HG03565 (cell line): ENCODE results near the gene APPBP2.
A peak's percentile ranks its signal among the peaks of the same experiment; 100 is the strongest.
"Not testable (repeated sequence)": the region's sequence is repeated elsewhere in the genome, so short reads cannot be mapped to it uniquely, and the experiment has no call there.

Source experiments
- ATAC-seq: cut with Tn5 transposase; IDR thresholded peaks from one replicate; pipeline ENCODE4 v1.9.1; 2021; ENCODE audit warnings: mild to moderate bottlenecking, moderate library complexity; ENCODE audit not compliant: unreplicated experiment

Gene APPBP2

DNA sequence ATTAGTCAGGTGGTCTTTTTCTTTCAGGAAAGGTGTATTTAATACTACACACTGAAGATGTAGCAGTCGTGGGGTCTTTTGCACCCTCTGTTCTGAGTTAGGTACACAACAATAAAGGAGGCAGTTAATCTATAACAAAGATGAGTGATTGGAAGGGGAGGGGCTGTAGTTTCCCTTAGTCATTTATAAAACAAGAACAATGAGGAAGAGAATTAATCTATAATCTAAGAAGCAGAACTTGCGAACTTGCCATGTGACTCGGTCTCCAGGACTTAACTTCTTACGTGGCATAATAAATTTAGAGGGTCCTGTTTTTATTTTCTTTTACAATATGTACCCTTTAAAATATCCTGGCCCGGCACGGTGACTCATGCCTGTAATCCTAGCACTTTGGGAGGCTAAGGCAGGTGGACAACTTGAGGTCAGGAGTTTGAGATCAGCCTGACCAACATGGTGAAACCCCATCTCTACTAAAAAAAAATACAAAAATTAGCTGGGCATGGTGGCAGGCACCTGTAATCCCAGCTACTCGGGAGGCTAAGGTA is 8.6 kb upstream of the APPBP2 start:
- ATAC-seq = no peak

DNA sequence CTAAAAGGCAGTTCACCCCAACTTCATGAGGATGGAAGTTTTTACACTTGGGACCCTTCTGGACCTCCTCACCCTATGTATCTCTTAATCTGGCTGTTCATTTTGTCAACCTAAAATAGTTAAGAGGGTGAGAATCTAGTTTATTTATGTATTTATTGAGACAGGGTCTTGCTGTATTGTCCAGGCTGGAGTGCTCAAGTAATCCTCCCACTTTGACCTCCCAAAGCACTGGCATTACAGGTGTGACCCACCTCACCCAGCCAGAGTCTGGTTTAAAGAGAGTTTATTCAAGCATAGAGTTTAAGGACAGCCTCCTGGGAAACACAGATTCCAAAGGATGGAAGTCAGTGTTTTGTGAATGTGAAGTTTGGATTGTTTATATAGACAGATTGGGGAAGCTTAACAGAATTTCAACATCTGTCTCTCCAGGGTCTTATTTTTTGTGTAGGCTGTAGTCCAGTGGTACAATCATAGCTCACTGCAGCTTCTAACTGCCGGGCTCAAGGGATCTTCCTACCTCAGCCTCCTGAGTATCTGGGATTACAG is 8.0 kb upstream of the APPBP2 start:
- no peak for ATAC-seq

DNA sequence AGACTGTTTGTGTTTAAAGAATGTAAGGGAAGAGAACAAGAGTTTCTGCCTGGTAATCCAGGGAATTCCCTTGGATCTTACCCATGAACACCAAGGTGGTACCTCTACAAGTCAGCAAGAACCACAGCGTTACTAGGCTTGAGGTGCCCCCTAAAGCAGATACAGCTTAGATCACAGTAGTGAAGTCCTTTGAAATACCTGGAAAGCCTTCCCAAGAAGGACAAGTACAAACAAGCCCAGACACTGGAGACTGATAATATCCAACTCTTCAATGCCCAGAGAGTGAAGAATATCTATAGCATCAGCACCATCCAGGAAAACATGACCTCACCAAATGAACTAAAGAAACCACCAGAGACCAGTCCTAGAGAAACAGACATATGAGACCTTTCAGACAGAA is 3.8 kb upstream of the APPBP2 start:
- ATAC-seq = no peak

DNA sequence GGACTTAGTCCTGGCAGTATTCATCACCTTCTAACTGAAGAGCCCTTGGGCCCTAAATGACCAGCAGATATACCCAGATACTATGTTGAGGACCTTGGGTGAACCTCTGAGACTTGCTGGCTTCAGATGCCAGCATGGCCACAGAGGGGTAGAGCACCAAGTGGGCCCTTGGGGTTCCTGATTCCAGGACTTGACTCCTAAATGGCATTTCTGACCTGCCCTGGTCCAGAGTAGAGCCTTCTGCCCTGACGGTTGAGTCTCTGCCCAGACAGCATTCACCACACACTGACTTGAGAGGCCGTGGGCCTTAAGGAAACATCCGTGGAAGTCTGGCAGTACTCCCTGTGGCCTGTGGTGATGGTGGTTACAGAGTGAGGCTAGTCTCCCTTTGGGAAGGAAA is 2.8 kb upstream of the APPBP2 start:
- ATAC-seq = no peak

DNA sequence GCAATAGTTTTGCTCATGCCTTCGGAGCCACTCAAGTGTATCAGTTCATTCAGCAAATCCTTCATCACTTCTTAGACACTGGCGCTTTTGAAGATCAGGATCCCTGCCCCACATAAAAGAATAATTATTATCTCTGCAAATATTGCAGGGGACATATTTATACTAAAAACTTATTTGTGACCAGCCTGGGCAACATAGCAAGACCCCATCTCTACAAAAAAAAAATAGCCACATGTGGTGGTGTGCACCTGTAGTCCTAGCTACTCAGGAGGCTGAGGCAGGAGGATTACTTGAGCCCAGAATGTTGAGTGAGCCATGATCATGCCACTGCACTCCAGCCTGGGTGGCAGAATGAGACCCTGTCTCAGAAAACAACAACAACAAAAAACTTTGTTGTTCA is 1.7 kb upstream of the APPBP2 start:
- no peak for ATAC-seq

DNA sequence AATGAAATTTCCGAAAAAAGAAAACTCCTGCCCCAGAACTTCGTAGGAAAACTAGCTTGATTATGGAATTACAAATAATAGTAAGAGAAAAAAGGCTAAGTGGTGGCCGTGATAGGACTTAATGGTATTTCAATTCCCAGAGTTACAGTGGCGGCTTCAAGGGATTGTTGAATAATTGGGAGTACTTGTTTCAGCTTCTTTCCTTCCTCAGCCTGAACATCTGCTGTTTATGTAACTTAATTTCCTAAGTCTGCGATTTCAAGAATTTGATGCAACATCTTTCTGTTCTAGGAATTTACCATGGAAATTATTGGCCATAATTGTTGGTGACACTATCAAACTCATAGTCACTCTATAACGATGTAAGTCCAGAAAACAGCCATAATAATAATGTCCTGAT is 684 bp upstream of the APPBP2 start:
- ATAC-seq = no peak

DNA sequence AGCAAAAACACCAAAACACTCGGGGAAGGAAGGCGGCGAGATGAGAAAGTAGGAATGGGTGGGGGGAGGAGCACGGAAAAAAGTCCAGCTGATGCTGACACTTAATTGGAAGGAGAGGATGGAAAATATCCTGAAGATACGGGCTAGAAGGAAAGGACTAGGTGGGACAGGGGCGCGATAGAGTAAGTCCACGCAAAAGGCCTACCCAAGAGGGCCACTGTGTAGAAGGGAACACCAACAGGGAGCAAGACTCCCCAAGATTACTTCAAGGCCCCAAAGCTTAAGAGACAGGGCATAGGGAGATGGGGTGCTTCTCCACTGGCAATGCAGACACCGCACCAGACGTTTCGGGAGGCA is 736 bp downstream of the APPBP2 start:
- ATAC-seq = peak; percentile 10

DNA sequence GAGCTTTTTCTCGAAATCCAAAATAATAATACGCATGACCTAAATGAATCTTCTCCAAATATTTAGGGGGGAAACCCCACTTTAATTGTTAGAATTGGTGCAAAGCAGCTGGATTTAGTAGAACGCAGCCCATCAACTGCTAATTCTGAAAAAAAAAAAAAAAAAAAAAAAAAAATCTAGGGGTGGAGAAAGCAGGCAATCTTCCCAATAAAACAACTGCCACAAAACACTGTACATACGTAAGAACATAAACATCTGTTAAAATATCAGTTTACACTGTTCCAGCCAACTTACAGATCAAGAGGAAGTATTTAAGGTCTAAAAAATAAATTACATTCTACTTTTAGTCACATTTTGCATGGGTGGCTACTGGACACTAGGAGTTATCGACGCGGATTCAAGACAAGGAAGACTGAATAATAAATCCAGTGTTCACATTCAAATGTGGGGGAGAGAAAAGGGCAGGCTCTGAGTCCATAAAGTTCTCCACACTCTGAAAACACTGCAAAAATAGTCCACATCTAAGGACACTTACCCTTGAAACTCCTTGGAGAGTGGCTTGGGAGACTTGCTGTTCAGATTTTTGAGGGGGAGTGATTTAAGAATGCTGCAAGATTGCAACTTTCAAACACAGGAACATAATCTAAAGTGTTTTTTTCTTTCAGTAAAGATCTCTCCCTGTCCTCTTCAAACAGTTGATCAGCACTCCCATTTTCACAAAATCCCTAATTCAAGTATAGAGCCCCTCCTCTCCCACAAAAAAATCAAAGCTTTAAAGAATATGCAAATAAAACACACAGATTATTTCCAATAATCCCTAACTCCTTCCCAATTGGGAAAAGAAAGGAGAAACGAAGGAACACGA is 1.3 kb downstream of the APPBP2 start:
- no peak for ATAC-seq

DNA sequence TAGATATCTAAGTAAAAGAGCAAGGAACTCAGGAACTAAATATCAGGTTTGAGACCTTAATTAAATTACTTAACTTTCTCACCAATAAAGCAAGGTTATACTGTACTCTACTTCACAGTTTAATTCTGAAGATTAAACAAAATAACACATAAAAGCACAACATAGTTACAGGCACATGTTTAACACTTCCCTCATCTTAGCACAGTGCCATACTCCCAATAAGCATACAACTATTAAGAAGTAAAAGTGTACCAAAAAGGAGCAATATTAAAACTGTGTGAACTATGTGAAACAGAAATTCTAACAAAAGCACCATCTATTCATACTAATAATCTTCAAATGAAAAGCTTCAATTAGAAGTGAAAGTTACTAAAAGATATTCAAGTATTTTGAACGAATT is 2.2 kb downstream of the APPBP2 start:
- no peak for ATAC-seq

DNA sequence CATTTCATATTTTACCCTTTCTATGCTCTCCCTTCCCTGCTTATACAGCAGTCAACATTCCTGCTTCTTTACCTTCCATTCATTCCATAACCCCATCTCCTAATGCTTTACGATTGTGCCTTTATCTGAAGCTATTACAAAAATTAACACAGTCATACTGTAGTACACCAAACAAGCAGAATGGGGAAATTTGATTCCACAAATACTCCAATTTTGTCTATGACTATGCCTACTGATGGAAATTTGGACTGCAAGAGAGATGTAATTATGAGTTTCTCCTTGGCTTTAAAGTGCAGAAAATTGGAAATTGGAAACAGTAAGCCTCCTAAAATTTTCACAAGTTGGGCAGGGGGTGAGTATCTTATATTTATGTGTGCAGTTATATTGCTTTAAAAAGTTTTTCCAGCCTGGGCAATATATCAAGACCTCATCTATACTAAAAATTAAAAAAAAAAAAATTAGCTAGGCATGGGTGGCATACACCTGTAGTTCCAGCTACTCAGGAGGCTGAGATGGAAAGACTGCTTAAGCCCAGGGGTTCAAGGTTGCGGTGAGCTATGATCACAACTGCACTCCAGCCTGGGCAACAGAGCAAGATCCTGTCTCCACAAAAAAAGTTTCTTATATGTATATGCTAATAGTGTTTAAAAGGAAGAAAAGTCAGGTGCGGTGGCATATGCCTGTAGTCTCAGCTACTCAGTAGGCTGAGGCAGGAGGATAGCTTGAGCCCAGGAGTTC is 3.0 kb downstream of the APPBP2 start:
- ATAC-seq = no peak

DNA sequence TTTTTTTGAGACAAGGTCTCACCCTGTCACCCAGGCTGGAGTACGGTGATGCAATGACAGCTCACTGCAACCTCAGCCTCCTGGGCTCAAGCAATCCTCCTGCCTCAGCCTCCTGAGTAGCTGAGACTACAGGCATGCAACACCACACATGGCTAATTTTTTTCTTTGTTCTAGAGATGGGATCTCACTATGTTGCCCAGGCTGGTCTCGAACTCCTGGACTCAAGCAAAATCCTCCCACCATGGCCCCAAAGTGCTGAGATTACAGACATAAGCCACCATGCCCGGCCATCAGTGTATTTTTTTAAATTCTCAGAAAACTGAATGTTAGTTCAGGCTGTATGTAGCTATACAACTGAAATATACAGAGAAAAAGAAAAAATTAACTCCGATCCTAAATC is 6.2 kb downstream of the APPBP2 start:
- ATAC-seq = no peak

DNA sequence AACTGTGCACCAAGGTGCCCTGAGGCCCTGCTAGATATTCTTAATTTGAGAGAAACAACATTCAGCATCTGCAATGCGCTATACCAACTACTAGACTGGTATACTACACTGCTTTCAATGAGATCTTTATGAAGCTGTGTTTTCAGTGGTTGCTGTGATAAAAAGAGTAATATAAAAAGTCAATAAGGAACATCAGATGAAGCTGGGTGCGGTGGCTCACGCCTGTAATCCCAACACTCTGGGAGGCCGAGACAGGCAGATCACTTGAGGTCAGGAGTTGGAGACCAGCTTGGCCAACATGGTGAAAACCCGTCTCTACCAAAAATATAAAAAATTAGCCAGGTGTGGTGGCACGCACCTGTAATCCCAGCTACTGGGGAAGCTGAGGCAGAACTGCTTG is 10.4 kb downstream of the APPBP2 start:
- ATAC-seq = not testable (repeated sequence)

DNA sequence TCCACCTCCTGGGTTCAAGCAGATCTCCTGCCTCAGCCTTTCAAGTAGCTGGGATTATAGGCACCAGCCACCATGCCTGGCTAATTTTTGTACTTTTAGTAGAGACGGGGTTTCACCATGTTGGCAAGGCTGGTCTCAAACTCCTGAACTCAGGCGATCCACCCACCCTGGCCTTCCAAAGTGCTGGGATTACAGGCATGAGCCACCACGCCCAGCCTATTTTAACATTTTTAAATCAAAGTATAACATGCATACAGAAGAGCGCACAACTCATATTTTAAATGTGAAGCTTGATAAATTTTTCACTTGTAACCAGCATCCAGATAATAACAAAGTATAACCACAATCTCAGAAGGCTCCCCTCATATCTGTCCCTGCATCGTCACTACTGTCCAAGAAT is 10.8 kb downstream of the APPBP2 start:
- not testable (repeated sequence) for ATAC-seq

DNA sequence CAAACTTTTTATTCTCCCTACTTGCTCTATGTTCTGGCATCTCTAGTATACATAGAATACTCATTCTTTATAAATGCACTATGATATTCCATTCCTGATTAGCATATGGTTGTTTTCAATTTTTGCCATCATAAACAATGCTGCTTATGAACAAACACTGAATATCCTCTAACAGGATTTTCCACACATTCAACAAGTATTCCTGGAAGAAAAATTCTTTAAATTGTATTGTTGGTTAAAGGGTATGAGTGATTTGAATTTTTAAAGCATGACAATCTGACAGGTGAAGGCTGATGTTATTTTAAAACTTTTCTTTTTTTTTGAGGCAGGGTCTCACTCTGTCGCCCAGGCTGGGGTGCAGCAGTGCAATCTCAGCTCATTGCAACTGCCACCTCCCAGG is 11.5 kb downstream of the APPBP2 start:
- no peak for ATAC-seq

DNA sequence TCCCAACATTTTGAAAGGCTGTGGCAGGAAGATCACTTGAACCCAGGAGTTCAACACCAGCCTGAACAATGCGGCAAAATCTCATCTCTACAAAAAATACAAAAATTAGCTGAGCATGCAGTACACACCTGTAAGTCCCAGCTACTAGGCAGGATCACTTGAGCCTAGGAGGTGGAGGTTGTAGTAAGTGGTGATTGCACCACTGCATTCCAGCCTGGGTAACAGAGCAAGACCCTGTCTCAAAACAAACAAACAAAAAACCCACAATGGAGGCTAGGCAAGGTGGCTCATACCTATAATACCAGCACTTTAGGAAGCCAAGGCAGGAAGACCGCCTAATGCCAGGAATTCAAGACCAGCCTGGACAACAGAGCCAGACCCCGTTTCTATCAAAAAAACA is 12.0 kb downstream of the APPBP2 start:
- ATAC-seq = no peak

DNA sequence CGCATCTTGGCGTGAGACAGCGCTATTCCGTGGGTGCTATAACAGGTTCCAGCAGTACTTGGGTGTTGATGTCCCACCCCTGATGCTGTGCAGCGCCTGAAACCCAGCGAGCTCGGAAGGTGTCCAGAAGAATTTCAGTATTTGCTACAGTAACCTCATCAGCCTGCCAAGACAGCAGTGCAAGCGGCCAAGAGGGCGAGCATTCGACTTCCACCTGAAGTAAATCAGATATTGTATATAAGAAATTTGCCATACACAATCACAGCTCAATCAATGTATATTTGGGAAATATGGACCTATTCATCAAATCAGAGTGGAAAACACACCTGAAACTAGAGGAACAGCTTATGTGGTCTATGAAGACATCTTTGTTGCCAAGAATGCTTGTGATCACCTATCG is 13.0 kb downstream of the APPBP2 start:
- ATAC-seq = no peak

DNA sequence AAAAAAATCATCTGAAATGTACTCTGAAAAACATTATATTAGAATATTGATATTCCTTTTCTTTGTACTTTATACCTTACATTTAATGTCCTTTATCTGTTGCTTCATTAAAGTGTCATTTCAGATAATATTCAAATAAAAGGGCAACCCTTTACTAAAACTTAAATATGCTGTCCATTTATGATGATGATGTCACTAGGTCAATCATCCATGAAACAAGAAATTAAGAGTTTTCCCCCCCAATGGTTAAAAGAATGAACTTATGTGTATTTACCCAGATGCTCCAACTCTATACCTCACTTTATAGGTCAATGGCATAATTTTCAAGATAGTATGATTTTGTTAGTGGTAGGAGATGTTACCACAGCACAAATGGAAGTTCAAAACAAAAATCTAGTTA is 15.3 kb downstream of the APPBP2 start:
- ATAC-seq = no peak

DNA sequence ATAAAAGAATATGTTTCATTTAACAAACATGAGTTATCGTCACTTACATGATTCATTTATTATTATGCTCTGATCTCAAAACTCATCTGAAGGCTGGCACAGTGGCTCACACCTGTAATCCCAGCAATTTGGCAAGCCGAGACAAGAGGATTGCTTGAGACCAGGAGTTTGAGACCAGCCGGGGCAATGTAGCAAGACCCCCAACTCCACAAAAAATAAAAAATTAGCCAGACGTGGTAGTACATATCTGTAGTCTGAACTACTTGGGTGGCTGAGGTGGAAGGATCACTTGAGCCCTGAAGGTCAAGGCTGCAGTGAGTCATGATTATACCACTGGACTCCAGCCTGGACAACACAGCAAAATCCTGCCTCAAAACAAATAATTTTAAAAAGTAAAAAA is 16.0 kb downstream of the APPBP2 start:
- no peak for ATAC-seq

DNA sequence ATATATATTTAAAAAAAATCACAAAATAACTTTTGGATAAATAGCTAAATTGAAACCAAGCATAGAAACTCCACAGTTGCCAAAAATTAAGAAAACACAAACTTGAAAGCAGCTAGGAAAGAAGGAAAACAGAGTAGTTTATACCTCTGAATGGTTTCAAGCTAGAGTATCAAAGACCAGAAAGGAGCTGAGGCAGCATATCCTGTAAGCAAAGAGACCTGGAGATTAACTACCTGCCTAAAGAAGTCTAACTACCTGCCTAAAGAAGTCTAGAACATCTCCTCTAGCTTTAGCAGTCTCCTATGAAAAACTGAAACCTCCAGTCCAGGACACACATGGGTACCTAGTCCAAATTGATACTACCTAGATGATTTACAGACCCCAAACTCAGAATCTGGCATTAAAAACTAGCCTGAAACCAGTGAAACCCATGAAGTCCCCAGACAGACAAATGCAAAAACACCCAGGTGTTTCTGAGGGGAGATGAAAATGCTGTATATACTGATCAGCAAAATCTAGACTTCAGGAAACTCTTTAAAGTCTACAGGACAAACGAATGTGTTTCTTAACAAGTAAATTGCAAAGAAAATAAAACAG is 17.6 kb downstream of the APPBP2 start:
- ATAC-seq = no peak

DNA sequence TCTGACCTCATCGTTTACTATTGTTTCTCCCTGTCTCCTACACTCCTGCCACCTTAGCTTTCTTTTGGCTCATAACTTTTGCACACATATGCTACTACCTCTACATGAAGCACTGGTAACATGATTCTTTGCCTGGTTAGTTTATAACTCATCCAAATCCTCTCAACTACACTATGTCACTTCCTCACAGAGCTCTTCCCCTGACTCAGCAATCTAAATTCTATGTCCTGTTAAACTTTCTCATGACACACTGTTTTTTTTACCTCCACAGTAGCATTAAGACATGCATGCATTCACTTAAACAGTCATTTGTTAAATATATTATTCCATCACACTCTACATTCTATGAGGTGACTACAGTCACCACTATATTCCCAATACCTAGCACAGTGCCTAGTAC is 19.7 kb downstream of the APPBP2 start:
- no peak for ATAC-seq

DNA sequence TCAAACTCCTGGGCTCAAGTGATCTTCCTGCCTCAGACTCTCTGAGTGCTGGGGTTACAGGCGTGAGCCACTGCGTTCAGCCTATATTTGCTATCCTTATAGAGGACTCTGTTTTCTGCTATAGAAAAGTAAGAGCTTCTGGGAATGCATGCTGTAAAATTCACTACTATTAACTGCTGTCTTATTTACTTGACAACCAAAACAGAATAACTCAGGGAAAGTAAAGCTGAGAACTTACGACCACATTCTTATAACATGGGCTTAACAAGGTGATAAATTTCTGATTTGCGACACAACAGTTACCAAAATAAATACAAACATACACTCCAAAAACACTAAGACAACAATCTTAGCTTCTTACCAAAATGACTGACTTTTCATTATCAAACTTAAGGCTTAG is 23.9 kb downstream of the APPBP2 start:
- ATAC-seq = no peak

DNA sequence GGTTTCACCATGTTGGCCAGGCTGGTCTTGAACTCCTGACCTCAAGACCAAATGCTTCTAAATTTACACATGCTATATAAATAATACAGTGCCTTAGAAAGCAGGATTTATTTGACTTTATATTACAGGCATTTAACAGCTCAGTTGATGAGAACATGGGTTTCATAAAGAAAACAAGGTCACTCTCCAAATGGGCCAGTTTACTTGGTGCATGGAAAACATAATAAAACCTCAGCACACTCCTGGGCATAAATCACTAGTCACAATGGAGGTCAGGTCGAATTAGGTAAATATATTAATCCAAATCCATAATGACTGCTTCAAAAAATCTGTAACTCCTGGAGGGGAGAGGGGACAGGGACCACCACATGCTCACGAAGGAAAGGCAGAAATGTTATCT is 24.5 kb downstream of the APPBP2 start:
- no peak for ATAC-seq
